Activated T-cell treated with anti-CD3 and anti-CD28 coated beads for 1 hour (primary cell): ENCODE measurements around the gene CX3CL1.
"Not testable (repeated sequence)": the region's sequence is repeated elsewhere in the genome, so short reads cannot be mapped to it uniquely, and the experiment has no call there.

Experiments
- DNase-seq: peaks from one replicate; pipeline ENCODE4 v3.0.0-alpha.2; 2020; ENCODE audit warnings: low read depth

Gene CX3CL1

GRCh38 chr16:57372372-57373116, at the start of gene CX3CL1:
TSS of gene CX3CL1 (plus strand) at chr16:57372490. CDS start at chr16:57372569, 79 bp downstream.
- DNase-seq = no peak

GRCh38 chr16:57324749-57325148, 47.5 kb upstream of the CX3CL1 start:
- no peak for DNase-seq

GRCh38 chr16:57325458-57325857, 46.8 kb upstream of the CX3CL1 start:
- no peak for DNase-seq

GRCh38 chr16:57329718-57330327, 42.5 kb upstream of the CX3CL1 start:
- DNase-seq = no peak

- no peak for DNase-seq
These were observed 40.9 kb upstream of the CX3CL1 start for GRCh38 chr16:57331355-57331754.

- DNase-seq = no peak
These were observed 38.9 kb upstream of the CX3CL1 start for GRCh38 chr16:57333402-57333801.

GRCh38 chr16:57335366-57335765, 36.9 kb upstream of the CX3CL1 start:
- DNase-seq = no peak

- DNase-seq = no peak
These were observed 31.2 kb upstream of the CX3CL1 start for GRCh38 chr16:57341062-57341440.

GRCh38 chr16:57341441-57342303, 30.6 kb upstream of the CX3CL1 start:
- DNase-seq = no peak

- not testable (repeated sequence) for DNase-seq
These were observed 29.7 kb upstream of the CX3CL1 start for GRCh38 chr16:57342606-57343005.

- DNase-seq = no peak
These were observed 29.1 kb upstream of the CX3CL1 start for GRCh38 chr16:57343221-57343620.

GRCh38 chr16:57344094-57344493, 28.2 kb upstream of the CX3CL1 start:
- not testable (repeated sequence) for DNase-seq

GRCh38 chr16:57345021-57345420, 27.3 kb upstream of the CX3CL1 start:
- DNase-seq = no peak

GRCh38 chr16:57345666-57346204, 26.6 kb upstream of the CX3CL1 start:
- no peak for DNase-seq

- no peak for DNase-seq
These were observed 24.4 kb upstream of the CX3CL1 start for GRCh38 chr16:57347858-57348257.

GRCh38 chr16:57348327-57348726, 24.0 kb upstream of the CX3CL1 start:
- DNase-seq = no peak

- no peak for DNase-seq
These were observed 22.9 kb upstream of the CX3CL1 start for GRCh38 chr16:57349212-57350031.

- DNase-seq = no peak
These were observed 19.6 kb upstream of the CX3CL1 start for GRCh38 chr16:57352636-57353047.

GRCh38 chr16:57354311-57354710, 18.0 kb upstream of the CX3CL1 start:
- no peak for DNase-seq

- DNase-seq = no peak
These were observed 16.3 kb upstream of the CX3CL1 start for GRCh38 chr16:57355898-57356414.

GRCh38 chr16:57356547-57356946, 15.7 kb upstream of the CX3CL1 start:
- DNase-seq = no peak
